Mesendoderm (in vitro differentiated cells): ENCODE results near the gene ITGB3. TPM values are rescaled to one million over a fixed set of nuclear protein-coding genes. Genes with fewer than 3 reads are reported as not detected.
A peak's percentile ranks its signal among the peaks of the same experiment; 100 is the strongest.

Experiments
- DNase-seq: peaks from one replicate; pipeline ENCODE4 v3.0.0; 2013
- H2AK5ac ChIP-seq: 2 replicates; pipeline ENCODE4 v1.6.1; 2013; ENCODE audit warnings: low read length, inconsistent platforms
- H2BK120ac ChIP-seq: 2 replicates; pipeline ENCODE4 v1.6.1; 2013; ENCODE audit warnings: low read depth, mild to moderate bottlenecking, low read length, moderate library complexity, mixed read lengths
- H2BK15ac ChIP-seq: replicated peaks from 2 replicates; pipeline ENCODE4 v1.6.1; 2013; ENCODE audit warnings: low read depth, mild to moderate bottlenecking, moderate library complexity
- H2BK5ac ChIP-seq: 2 replicates; pipeline ENCODE4 v1.6.1; 2013; ENCODE audit warnings: low read length, inconsistent platforms
- H3K18ac ChIP-seq: 2 replicates; pipeline ENCODE4 v1.6.1; 2013; ENCODE audit warnings: mild to moderate bottlenecking, low read length, mixed read lengths
- H3K23ac ChIP-seq: one replicate; pipeline ENCODE4 v1.6.1; 2013; ENCODE audit warnings: low read length
- H3K27ac ChIP-seq: 2 replicates; pipeline ENCODE4 v1.5.1; 2013; ENCODE audit warnings: low read depth, mild to moderate bottlenecking, inconsistent platforms, low read length, moderate library complexity
- H3K27me3 ChIP-seq: 2 replicates; pipeline ENCODE4 v1.6.1; 2013; ENCODE audit warnings: low read length, control low read depth, mild to moderate bottlenecking, inconsistent platforms; ENCODE audit not compliant: insufficient read depth, poor library complexity
- H3K36me3 ChIP-seq: 2 replicates; pipeline ENCODE4 v1.6.1; 2013; ENCODE audit warnings: low read length, inconsistent platforms; ENCODE audit not compliant: control insufficient read depth, insufficient read depth
- H3K4ac ChIP-seq: one replicate; pipeline ENCODE4 v1.6.1; 2013; ENCODE audit warnings: low read depth, mild to moderate bottlenecking, low read length, moderate library complexity
- H3K4me1 ChIP-seq: 2 replicates; pipeline ENCODE4 v1.6.1; 2013; ENCODE audit warnings: low read depth, low read length, inconsistent platforms; ENCODE audit not compliant: control insufficient read depth
- H3K4me2 ChIP-seq: 2 replicates; pipeline ENCODE4 v1.6.1; 2013; ENCODE audit warnings: low read length
- H3K4me3 ChIP-seq: 2 replicates; pipeline ENCODE4 v1.5.1; 2013; ENCODE audit warnings: mild to moderate bottlenecking, low read length
- H3K56ac ChIP-seq: one replicate; pipeline ENCODE4 v1.6.1; 2013; ENCODE audit warnings: low read length
- H3K79me1 ChIP-seq: 2 replicates; pipeline ENCODE4 v1.6.1; 2013; ENCODE audit warnings: low read length, inconsistent platforms
- H3K79me2 ChIP-seq: 2 replicates; pipeline ENCODE4 v1.6.1; 2013; ENCODE audit warnings: mild to moderate bottlenecking, low read length; ENCODE audit not compliant: control insufficient read depth, insufficient read depth
- H3K9ac ChIP-seq: 2 replicates; pipeline ENCODE4 v1.6.1; 2013; ENCODE audit warnings: low read length, inconsistent platforms
- H4K5ac ChIP-seq: one replicate; pipeline ENCODE4 v1.6.1; 2013; ENCODE audit warnings: low read length
- H4K8ac ChIP-seq: one replicate; pipeline ENCODE4 v1.6.1; 2013; ENCODE audit warnings: low read depth, mild to moderate bottlenecking, control low read depth, low read length, moderate library complexity
- WGBS: extraction: QIAGEN DNeasy Blood & Tissue Kit; methylation state at CpG from one replicate; pipeline ENCODE4 v1.1.7; 2013; ENCODE audit warnings: low lambda C conversion rate, missing lambda C conversion rate; ENCODE audit not compliant: insufficient coverage; ENCODE audit errors: extremely low coverage; 5-methylcytosine and 5-hydroxymethylcytosine counted together
- polyA plus RNA-seq, 2 experiments: library from polyadenylated mRNA; stranded (reverse); fragments of 200-250 nt; gene quantifications; one replicate each; pipeline ENCODE4 v1.2.3, GENCODE V29; 2013

ITGB3 gene
- polyA plus RNA-seq (2013, experiment 1 of 2) = not detected
- polyA plus RNA-seq (2013, experiment 2 of 2) = 0.06 TPM

GRCh38 chr17:47253541-47254402, at the start of gene ITGB3:
Gene ITGB3, plus strand, starts transcription at chr17:47253827. Its CDS starts 35 bp downstream, at chr17:47253862.
- Histone ChIP-seq H2BK120ac (no peak within 1 kb of the TSS), H4K8ac (no peak within 1 kb of the TSS), H3K36me3 (no peaks in the 10 kb centered on the region), H2BK15ac (no peak within 1 kb of the TSS), H3K56ac (peak within 1 kb of the TSS; percentile 81), H3K79me2 (no peaks in the 10 kb centered on the region), H3K18ac (peak within 1 kb of the TSS; percentile 43), H3K9ac (peak within 1 kb of the TSS; percentile 61), H3K23ac (no peak within 1 kb of the TSS), H3K4ac (no peak within 1 kb of the TSS), H3K79me1 (no peaks in the 10 kb centered on the region), H3K27ac (peak within 1 kb of the TSS; percentile 10), H4K5ac (no peak within 1 kb of the TSS), H3K27me3 (peaks cover 4% of the 10 kb centered on the region), H2BK5ac (peak within 1 kb of the TSS; percentile 63), H3K4me1 (peaks cover 11% of the 10 kb centered on the region), H2AK5ac (peak within 1 kb of the TSS; percentile 90), H3K4me2 (peak within 1 kb of the TSS; percentile 85), H3K4me3 (peak within 1 kb of the TSS; percentile 48)
- no CpG with 5 or more reads among the region's 112 CpGs for WGBS
- DNase-seq = peak; percentile 82

DNA sequence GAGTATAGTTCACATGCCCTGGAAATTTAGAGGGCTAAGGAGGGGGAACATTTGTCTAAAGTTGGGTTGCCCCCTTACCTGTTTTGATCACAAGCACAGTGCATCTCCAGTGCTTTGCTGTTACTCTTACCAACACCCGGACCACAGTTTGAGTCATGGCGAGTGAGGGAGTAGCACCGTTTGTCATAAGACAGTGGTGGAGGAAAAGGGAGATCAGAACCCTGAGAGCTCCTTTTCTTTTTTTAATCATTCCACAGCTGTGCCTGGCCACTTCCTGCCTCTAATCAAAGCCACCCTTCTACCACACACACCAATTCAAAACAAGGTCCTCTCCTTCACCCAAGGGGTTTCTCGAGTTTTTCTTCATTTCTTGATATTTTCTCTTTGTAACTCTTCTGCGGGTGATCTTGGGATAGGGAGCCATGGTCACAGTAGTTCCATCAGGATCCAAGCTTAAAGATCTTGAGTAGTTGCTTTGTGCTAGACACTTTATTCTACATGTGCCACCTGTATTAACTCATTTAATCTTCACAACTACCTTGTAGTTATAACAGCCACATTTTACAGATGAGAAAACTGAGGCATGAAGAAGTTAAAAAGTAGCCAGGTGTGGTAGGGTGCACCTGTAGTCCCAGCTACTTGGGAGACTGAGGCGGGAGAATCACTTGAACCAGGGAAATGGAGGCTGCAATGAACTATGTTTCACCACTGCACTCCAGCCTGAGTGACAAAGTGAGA, 49.5 kb upstream of the ITGB3 start:
- Histone ChIP-seq H3K79me2 (no peaks in the 10 kb centered on the region), H3K23ac (no peak overlapping the region), H2BK120ac (no peak overlapping the region), H4K8ac (no peak overlapping the region), H3K4me2 (no peak overlapping the region), H2AK5ac (no peak overlapping the region), H4K5ac (no peak overlapping the region), H3K9ac (no peak overlapping the region), H3K56ac (no peak overlapping the region), H3K18ac (no peak overlapping the region), H3K36me3 (no peaks in the 10 kb centered on the region), H2BK5ac (no peak overlapping the region), H3K27me3 (no peaks in the 10 kb centered on the region), H3K4me1 (peaks cover 2% of the 10 kb centered on the region), H2BK15ac (no peak overlapping the region), H3K4me3 (no peak overlapping the region), H3K4ac (no peak overlapping the region), H3K79me1 (no peaks in the 10 kb centered on the region), H3K27ac (no peak overlapping the region)
- WGBS = no CpG with 5 or more reads among the region's 6 CpGs
- DNase-seq = no peak

DNA sequence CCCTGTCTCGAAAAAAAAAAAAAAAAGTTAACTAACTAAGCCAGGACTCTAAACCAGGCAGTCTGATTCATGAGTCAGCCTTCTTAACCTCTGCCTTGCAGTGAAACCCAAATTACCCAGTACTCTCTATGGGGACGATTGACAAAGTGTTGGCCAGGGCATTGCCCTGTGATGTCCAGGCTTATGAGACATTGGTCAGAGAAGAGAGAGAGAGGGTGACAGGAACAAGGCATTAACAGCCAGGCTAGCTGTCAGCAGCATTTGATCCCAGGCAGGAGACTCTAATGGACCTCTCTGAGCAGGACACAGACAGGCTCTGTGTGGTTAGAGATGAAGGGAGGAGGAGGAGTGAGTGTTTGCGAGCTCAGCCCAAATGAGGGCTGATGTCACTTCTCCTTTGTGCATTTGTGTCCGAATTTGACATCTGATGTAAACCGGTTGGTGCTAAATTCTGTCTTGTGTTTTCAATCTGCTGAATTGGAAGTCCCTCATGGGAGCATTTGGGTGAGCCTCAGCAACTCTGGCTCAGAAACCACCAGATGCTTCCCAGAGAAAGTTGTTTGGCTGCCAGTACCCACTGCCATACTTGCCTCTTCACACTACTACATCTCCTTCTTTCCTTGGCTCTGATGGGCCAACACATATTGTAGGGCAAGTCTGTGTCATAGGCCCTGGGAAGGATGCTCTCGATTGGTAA, 48.8 kb upstream of the ITGB3 start:
- Histone ChIP-seq H2BK15ac (no peak overlapping the region), H3K4me2 (no peak overlapping the region), H3K79me1 (no peaks in the 10 kb centered on the region), H3K18ac (no peak overlapping the region), H4K8ac (no peak overlapping the region), H3K9ac (no peak overlapping the region), H3K4ac (no peak overlapping the region), H3K23ac (no peak overlapping the region), H3K4me1 (peaks cover 2% of the 10 kb centered on the region), H3K27me3 (no peaks in the 10 kb centered on the region), H3K36me3 (no peaks in the 10 kb centered on the region), H2BK120ac (no peak overlapping the region), H3K79me2 (no peaks in the 10 kb centered on the region), H2BK5ac (no peak overlapping the region), H3K4me3 (no peak overlapping the region), H3K27ac (no peak overlapping the region), H3K56ac (no peak overlapping the region), H4K5ac (no peak overlapping the region), H2AK5ac (no peak overlapping the region)
- no CpG with 5 or more reads among the region's 6 CpGs for WGBS
- DNase-seq = peak; percentile 10

- WGBS = no CpG with 5 or more reads among the region's 9 CpGs
- no peak overlapping the region for H4K8ac ChIP-seq
- H3K23ac ChIP-seq = no peak overlapping the region
- no peak overlapping the region for H3K4ac ChIP-seq
- peak; percentile 89 for DNase-seq
- H4K5ac ChIP-seq = no peak overlapping the region
- H2BK5ac ChIP-seq = no peak overlapping the region
- H3K79me2 ChIP-seq = no peaks in the 10 kb centered on the region
- no peak overlapping the region for H2BK15ac ChIP-seq
- H2AK5ac ChIP-seq = no peak overlapping the region
- H3K79me1 ChIP-seq = no peaks in the 10 kb centered on the region
- no peak overlapping the region for H3K9ac ChIP-seq
- no peak overlapping the region for H2BK120ac ChIP-seq
- peaks cover 2% of the 10 kb centered on the region for H3K4me1 ChIP-seq
- no peak overlapping the region for H3K4me2 ChIP-seq
- H3K36me3 ChIP-seq = no peaks in the 10 kb centered on the region
- no peak overlapping the region for H3K27ac ChIP-seq
- no peak overlapping the region for H3K56ac ChIP-seq
- no peak overlapping the region for H3K4me3 ChIP-seq
- H3K27me3 ChIP-seq = no peaks in the 10 kb centered on the region
- no peak overlapping the region for H3K18ac ChIP-seq
These were observed 48.1 kb upstream of the ITGB3 start for GRCh38 chr17:47205419-47205963.

GRCh38 chr17:47207143-47208067, 46.2 kb upstream of the ITGB3 start:
- no peak for DNase-seq
- no peak overlapping the region for H3K9ac ChIP-seq
- no peak overlapping the region for H3K27ac ChIP-seq
- H2BK15ac ChIP-seq = no peak overlapping the region
- no peak overlapping the region for H2AK5ac ChIP-seq
- no peak overlapping the region for H3K4me2 ChIP-seq
- peaks cover 2% of the 10 kb centered on the region for H3K4me1 ChIP-seq
- no peak overlapping the region for H4K5ac ChIP-seq
- H2BK5ac ChIP-seq = no peak overlapping the region
- H3K79me1 ChIP-seq = no peaks in the 10 kb centered on the region
- no peak overlapping the region for H2BK120ac ChIP-seq
- no peak overlapping the region for H3K4ac ChIP-seq
- H3K4me3 ChIP-seq = no peak overlapping the region
- no peak overlapping the region for H3K56ac ChIP-seq
- H4K8ac ChIP-seq = no peak overlapping the region
- no peak overlapping the region for H3K18ac ChIP-seq
- no CpG with 5 or more reads among the region's 8 CpGs for WGBS
- no peak overlapping the region for H3K23ac ChIP-seq
- H3K27me3 ChIP-seq = no peaks in the 10 kb centered on the region
- H3K79me2 ChIP-seq = no peaks in the 10 kb centered on the region
- H3K36me3 ChIP-seq = no peaks in the 10 kb centered on the region
